Measurements from ENCODE around the gene PTPN21. TPM values are rescaled to one million over a fixed set of nuclear protein-coding genes. Genes with fewer than 3 reads are reported as not detected.

Gene PTPN21
- total RNA-seq, 4 donors from 2014 or later: 39.5 to 76.9 (median 64.0) TPM

GRCh38 chr14:88417594-88417993 lies 137.2 kb downstream of the PTPN21 start:
- no peak for TF ChIP-seq CTCF (IDR thresholded peaks at IDR 0.05)
- intact Hi-C loops (cut with DNase I; ENCODE audit: low total_unique reads): no loop called here
- DNase-seq (ENCODE audit: low spot score in 2 of 2): no peak
- H3K4me3 ChIP-seq (ENCODE audit: low read depth, poor library complexity, severe bottlenecking): no peak overlapping the region

Other genes starting within 250 kb of the PTPN21 start
- under 1 TPM in 1 of 4 donors, not detected in 3; 0.02 TPM for gene KCNK10, start 231.7 kb downstream of the PTPN21 start, total RNA-seq
- 10 to 100 TPM in 2 of 4 donors, 1 to 10 TPM in 2; 5.2 to 17.0 (median 11.7) TPM for gene SPATA7, start 169.3 kb downstream of the PTPN21 start, total RNA-seq
- 10 to 100 TPM; 45.2 to 54.5 (median 51.4) TPM for gene ZC3H14, start 8.0 kb upstream of the PTPN21 start, total RNA-seq
- gene EML5, start 237.9 kb upstream of the PTPN21 start, total RNA-seq: under 1 TPM; 0.17 to 0.62 (median 0.56) TPM